ENCODE data around the gene PROSER3.
"Not testable (repeated sequence)": the region's sequence is repeated elsewhere in the genome, so short reads cannot be mapped to it uniquely, and the experiment has no call there.

The PROSER3 gene

DNA sequence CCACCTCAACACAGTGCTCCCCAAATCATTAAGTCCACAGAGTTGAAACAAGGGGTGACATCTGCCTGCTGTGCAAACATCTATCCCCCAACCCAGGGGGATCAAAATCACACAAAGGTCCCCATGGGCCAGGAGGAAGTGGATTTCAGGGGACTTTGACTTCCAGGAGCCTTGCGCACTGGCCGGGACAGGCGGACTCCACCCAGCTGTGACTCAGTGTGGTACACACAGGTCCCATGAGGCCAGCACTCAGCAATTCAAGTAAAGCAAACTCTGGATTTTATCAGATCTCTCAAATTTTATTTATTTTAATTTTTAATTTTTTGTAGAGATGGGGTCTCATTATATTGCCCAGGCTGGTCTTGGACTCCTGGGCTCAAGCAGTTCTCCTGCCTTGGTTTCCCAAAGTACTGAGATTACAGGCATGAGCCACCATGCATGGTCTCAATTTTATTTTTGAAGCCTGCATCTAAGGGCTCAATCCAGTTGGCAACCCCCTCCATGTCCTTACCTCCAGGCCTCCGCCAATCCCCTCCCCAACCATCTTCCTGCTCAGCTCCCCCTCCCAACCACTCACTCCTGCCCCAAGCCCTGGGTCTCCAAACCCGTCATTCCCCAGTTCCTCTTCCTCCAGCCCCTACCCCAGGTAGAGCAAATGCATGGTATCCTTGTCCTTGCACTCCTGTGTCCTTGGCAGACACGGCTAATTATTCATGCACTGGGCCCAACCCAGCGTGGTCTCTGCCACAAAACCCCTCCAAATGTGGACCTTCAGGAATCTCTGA lies 35.6 kb downstream of the PROSER3 start:
- Histone ChIP-seq H3K4me3 (ENCODE audit: low read depth, low read length) (no peak overlapping the region), H3K27ac (no peak overlapping the region), H3K27me3 (replicated peaks) (peaks cover 14% of the 10 kb centered on the region), H3K36me3 (replicated peaks) (no peaks in the 10 kb centered on the region)
- in situ Hi-C loops (cut with HindIII; ENCODE audit: low pct_ligation_motif_present, low sequenced_read_pairs) = no loop called here
- TF ChIP-seq, protein P1, sequence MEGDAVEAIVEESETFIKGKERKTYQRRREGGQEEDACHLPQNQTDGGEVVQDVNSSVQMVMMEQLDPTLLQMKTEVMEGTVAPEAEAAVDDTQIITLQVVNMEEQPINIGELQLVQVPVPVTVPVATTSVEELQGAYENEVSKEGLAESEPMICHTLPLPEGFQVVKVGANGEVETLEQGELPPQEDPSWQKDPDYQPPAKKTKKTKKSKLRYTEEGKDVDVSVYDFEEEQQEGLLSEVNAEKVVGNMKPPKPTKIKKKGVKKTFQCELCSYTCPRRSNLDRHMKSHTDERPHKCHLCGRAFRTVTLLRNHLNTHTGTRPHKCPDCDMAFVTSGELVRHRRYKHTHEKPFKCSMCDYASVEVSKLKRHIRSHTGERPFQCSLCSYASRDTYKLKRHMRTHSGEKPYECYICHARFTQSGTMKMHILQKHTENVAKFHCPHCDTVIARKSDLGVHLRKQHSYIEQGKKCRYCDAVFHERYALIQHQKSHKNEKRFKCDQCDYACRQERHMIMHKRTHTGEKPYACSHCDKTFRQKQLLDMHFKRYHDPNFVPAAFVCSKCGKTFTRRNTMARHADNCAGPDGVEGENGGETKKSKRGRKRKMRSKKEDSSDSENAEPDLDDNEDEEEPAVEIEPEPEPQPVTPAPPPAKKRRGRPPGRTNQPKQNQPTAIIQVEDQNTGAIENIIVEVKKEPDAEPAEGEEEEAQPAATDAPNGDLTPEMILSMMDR (IDR thresholded peaks at IDR 0.05; ENCODE audit: low read depth, low read length, missing control alignments) = no peak
- DNase-seq = peak; percentile 32

GRCh38 chr19:35795564-35795963 lies 37.6 kb downstream of the PROSER3 start:
- H3K27me3 ChIP-seq (replicated peaks) = peaks cover 14% of the 10 kb centered on the region
- H3K27ac ChIP-seq; DNase-seq; H3K4me3 ChIP-seq (ENCODE audit: low read depth, low read length); in situ Hi-C loops (cut with HindIII; ENCODE audit: low pct_ligation_motif_present, low sequenced_read_pairs); H3K36me3 ChIP-seq (replicated peaks): not testable (repeated sequence)

GRCh38 chr19:35796645-35797542 lies 38.9 kb downstream of the PROSER3 start:
- in situ Hi-C loops (cut with HindIII; ENCODE audit: low pct_ligation_motif_present, low sequenced_read_pairs) = no loop called here
- DNase-seq = no peak
- Histone ChIP-seq H3K36me3 (replicated peaks) (no peaks in the 10 kb centered on the region), H3K27me3 (replicated peaks) (peaks cover 14% of the 10 kb centered on the region), H3K4me3 (ENCODE audit: low read depth, low read length) (no peak overlapping the region), H3K27ac (no peak overlapping the region)
- TF ChIP-seq, protein P1 (IDR thresholded peaks at IDR 0.05; ENCODE audit: low read depth, low read length, missing control alignments) = no peak

DNA sequence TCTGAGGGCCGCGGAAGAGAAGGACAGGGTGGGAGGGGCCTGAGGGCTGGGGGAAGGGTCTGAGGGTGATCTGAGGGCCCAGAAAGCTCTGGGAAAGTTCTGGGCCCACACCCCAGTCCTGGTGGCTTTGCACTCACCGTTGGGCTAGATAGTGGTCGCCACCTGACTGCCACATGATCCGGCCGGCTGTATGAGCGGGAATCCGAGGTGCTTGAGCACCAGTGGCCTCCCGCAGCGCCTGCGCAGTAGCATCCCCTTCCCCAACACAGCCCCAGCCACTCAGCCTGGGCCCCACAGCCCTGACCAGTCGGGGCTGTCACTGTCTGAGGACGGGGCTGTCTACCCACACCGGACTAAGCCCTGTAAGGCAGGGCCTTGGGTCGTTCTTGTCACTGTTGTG lies 39.7 kb downstream of the PROSER3 start:
- Histone ChIP-seq H3K36me3 (replicated peaks) (no peaks in the 10 kb centered on the region), H3K27ac (no peak overlapping the region), H3K4me3 (ENCODE audit: low read depth, low read length) (no peak overlapping the region), H3K27me3 (replicated peaks) (peaks cover 14% of the 10 kb centered on the region)
- in situ Hi-C loops (cut with HindIII; ENCODE audit: low pct_ligation_motif_present, low sequenced_read_pairs) = no loop called here
- no peak for DNase-seq
- TF ChIP-seq, protein P1 (IDR thresholded peaks at IDR 0.05; ENCODE audit: low read depth, low read length, missing control alignments) = no peak

- TF ChIP-seq, protein P1 (IDR thresholded peaks at IDR 0.05; ENCODE audit: low read depth, low read length, missing control alignments) = no peak
- in situ Hi-C loops (cut with HindIII; ENCODE audit: low pct_ligation_motif_present, low sequenced_read_pairs) = no loop called here
- no peak overlapping the region for H3K4me3 ChIP-seq (ENCODE audit: low read depth, low read length)
Observed at GRCh38 chr19:35801828-35802227, 43.9 kb downstream of the PROSER3 start.

DNA sequence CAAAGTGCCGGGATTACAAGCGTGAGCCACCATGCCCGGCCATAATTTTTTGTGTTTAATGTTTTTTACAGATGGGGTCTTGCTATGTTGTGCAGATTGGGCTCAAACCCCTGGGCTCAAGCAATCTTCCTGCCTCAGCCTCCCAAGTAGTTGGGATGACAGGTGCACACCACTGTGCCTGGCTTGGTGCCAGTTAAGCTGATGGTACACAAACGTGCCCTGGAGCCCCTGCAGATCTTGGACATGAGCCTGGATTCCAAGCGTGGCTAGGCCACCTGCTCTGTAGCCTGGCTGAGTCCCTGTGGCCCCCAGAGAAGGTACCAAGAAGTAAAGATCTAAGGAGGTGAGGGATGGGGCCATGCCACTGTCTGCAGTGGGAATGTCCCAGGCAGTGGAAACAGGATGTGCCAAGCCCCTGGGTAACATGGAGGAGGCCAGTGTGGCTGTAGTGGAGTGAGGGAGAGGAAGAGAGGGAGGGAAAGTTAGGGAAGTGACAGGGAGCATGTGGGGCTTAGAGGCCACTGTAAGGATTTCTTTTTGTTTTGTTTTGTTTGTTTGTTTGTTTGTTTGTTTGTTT lies 47.6 kb downstream of the PROSER3 start:
- TF ChIP-seq, protein P1 (IDR thresholded peaks at IDR 0.05; ENCODE audit: low read depth, low read length, missing control alignments) = no peak
- no peaks in the 10 kb centered on the region for H3K36me3 ChIP-seq (replicated peaks)
- DNase-seq = no peak
- in situ Hi-C loops (cut with HindIII; ENCODE audit: low pct_ligation_motif_present, low sequenced_read_pairs) = no loop called here
- no peak overlapping the region for H3K4me3 ChIP-seq (ENCODE audit: low read depth, low read length)
- no peaks in the 10 kb centered on the region for H3K27me3 ChIP-seq (replicated peaks)
- H3K27ac ChIP-seq = no peak overlapping the region

More at GRCh38 chr19:35801828-35802227, 43.9 kb downstream of the PROSER3 start:
- Histone ChIP-seq H3K27me3 (replicated peaks) (peaks cover 10% of the 10 kb centered on the region), H3K36me3 (replicated peaks) (no peaks in the 10 kb centered on the region), H3K27ac (no peak overlapping the region)
- DNase-seq = no peak

All from brain microvascular endothelial cell (primary cell).